Cardiac fibroblast (primary cell): ENCODE data around the gene XPC.

Experiments used
- DNase-seq, 2 donors: peaks; one replicate each; pipeline versions ENCODE4 v3.0.0 to v3.0.0-alpha.2; 2010; ENCODE audit warnings: low read depth in 2 of 2
- H3K4me3 ChIP-seq, 2 donors: replicated peaks in 1 of 2; 1 replicate in 1 of 2; 2 replicates in 1 of 2; pipeline ENCODE4 v1.5.1; 2011; ENCODE audit warnings: low read depth in 2 of 2, low read length in 2 of 2, mild to moderate bottlenecking in 2 of 2, moderate library complexity in 1 of 2
- TF ChIP-seq, protein P1 (sequence below): IDR thresholded peaks from one replicate; pipeline ENCODE4 v1.5.1; 2011; ENCODE audit warnings: low read depth, mild to moderate bottlenecking, low read length, inconsistent platforms

The XPC gene

DNA sequence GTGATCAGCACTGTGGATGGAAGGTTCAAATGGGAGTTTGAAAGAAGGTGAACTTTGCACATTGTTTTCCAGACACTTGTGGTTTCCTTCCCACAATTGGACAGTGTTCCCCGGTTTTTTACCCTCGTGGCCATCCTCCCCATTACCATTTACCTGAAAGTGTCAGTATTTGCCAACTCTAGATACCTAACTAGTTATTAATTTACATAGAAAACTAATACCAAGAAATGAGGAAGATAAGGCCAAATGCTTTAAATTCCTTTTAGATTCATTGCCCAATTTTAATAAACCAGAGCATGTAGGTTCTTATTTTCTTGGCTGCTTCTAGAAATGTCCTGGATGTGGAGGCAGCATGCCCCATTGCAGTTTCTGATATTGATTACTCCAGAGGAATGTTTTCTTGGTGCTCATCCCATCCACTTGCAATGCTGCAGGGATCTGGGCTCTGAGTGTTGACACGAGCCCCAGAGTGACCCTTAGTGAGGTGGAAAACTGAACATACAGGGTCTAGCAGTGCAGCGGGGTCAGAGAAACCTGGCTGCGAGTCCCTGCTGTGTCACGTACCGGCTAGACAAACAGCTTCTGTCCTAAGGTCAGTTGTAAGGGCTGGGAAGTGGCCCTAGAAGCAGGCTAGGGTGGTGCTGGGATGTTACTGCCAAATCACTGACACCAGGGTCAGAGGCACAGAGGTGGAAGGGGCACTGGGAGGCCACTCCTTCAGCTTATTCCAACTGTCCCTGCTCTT lies 23.7 kb upstream of the XPC start:
- TF ChIP-seq, protein P1, sequence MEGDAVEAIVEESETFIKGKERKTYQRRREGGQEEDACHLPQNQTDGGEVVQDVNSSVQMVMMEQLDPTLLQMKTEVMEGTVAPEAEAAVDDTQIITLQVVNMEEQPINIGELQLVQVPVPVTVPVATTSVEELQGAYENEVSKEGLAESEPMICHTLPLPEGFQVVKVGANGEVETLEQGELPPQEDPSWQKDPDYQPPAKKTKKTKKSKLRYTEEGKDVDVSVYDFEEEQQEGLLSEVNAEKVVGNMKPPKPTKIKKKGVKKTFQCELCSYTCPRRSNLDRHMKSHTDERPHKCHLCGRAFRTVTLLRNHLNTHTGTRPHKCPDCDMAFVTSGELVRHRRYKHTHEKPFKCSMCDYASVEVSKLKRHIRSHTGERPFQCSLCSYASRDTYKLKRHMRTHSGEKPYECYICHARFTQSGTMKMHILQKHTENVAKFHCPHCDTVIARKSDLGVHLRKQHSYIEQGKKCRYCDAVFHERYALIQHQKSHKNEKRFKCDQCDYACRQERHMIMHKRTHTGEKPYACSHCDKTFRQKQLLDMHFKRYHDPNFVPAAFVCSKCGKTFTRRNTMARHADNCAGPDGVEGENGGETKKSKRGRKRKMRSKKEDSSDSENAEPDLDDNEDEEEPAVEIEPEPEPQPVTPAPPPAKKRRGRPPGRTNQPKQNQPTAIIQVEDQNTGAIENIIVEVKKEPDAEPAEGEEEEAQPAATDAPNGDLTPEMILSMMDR: no peak
- H3K4me3 ChIP-seq: no peak overlapping the region
- peak in 1 of 2 donors; percentile 31 for DNase-seq

DNA sequence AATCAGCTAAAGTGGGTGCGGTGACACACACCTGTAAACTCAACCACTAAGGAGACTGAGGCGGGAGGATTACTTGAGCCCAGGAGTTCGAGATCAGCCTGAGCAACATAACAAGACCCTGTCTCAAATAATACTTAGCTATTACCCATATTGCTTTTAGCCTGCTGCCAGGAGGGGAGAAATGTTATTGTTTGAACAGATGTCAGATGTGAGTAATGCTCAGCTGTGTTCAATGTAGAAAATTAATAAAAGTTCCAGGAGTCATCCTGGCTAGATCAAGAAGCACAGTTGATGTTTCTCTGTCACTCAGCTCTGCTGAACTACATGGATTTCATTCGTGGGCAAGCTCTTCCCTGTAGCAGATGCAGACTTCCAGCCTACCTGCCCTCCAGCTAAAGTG lies 22.4 kb upstream of the XPC start:
- TF ChIP-seq, protein P1: no peak
- no peak overlapping the region for H3K4me3 ChIP-seq
- no peak for DNase-seq

DNA sequence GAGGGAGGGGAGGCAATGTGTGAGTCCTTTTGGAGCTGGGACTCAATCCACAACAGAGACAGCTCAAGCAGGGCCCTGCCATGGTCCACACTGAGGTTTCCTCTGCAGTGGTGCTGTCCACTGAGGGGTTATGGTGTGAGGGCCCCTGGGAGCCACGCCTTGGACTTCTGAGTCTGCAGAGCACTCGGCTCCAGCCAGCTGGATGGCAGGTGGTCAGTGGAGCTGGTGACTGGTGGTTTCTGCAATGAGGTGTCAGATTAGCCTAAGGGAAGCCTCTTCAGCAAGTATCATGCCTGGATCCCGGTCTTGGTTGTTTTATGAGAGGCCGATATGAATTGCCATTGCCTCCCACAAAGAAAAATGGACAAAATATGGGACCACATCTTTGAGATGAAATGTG lies 21.9 kb upstream of the XPC start:
- no peak for DNase-seq
- H3K4me3 ChIP-seq: no peak overlapping the region
- TF ChIP-seq, protein P1: no peak

DNA sequence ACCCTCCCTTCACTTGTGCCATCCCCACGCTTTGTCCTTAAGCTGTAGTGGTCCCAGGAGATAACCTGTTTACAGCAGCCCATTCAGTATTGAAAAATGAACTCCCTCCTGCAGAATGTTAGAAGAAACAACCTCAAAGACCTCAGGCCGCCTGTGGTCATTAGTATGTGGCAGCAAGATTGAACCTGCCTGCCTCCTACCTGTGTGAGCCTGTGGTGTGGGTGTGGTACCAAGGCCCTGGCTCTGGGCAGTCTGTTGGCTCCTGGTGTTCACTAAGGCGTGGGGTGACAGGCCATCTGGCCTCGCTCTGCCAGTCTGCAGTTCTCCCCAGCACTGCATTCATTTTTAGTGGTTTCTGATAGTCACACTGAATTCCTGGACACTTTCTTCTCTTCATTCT lies 21.2 kb upstream of the XPC start:
- TF ChIP-seq, protein P1: no peak
- no peak for DNase-seq
- H3K4me3 ChIP-seq: no peak overlapping the region

DNA sequence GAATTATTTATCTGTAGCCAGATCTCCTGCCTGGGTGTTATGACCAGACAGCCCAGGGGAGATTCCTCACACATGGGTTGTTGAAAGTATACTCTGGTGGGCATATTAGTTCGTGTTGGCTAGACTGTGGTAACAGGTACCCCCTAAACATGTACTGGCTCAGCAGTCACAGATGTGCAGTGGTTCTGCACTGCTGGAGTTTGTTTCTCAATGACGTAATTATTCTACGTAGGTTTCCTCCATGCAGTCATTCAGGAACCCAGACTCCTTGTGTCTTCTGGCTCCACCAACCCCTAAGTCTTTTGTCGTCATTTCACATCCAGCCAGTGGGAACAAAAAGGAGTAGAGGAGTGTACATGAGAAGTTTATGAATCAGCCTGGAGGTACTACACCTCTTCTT lies 16.5 kb upstream of the XPC start:
- H3K4me3 ChIP-seq: no peak overlapping the region
- TF ChIP-seq, protein P1: no peak
- no peak for DNase-seq

DNA sequence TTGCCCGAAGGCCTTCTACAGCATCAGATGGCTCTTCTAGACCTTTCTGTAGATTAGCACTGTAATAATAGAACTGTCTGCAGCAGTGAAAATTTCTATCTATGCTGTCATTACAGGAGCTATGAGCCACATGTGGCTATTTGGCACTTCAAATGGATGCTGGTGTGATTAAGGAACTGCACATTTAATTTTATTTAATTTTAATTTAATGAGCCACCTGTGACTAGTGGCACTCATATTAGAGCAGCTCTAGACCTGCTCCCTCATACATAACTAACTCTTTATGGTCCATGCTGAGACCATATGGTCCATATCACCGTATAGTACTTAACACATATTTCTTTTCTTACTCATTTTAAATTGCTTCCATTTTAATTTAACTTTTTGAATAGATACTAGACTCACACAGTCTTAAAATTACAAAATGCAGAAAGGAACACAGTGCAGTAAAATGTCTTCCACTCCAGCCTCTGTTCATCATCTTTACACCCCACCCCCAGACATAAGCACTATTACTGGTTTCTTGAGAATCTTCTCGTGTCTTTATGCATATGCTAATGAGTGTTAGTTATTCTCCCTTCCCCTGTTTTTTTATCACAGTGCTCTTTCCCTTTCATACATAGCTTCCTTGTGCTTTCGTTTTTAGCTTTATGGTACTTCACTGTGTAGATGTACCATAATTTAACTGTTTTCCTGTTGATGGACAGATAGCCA lies 9.8 kb upstream of the XPC start:
- TF ChIP-seq, protein P1: no peak
- DNase-seq: no peak

More for the DNA sequence above, 9.8 kb upstream of the XPC start:
- no peak overlapping the region for H3K4me3 ChIP-seq
